ENCODE data around the gene TUBE1. TPM values are rescaled to one million over a fixed set of nuclear protein-coding genes. Genes with fewer than 3 reads are reported as not detected.
A peak's percentile ranks its signal among the peaks of the same experiment; 100 is the strongest.
"Not testable (repeated sequence)": the region's sequence is repeated elsewhere in the genome, so short reads cannot be mapped to it uniquely, and the experiment has no call there.

The TUBE1 gene
- total RNA-seq: 8.5 and 8.7 TPM in 2 replicates

- peak; percentile 97 for DNase-seq (ENCODE audit: low read depth in 2 of 2)
Observed at GRCh38 chr6:112087136-112087911, at the start of gene TUBE1, which contains the start of gene FAM229B. TUBE1 (minus strand) TSS chr6:112087482; CDS start chr6:112087434, 48 bp downstream. FAM229B (plus strand) TSS chr6:112087591; CDS start chr6:112099284, 11,693 bp downstream.

GRCh38 chr6:112130878-112131277 lies 43.6 kb upstream of the TUBE1 start:
- DNase-seq (ENCODE audit: low read depth in 2 of 2): no peak

- no peak for DNase-seq (ENCODE audit: low read depth in 2 of 2)
Observed at GRCh38 chr6:112128208-112128607, 40.9 kb upstream of the TUBE1 start.

- DNase-seq (ENCODE audit: low read depth in 2 of 2): no peak
Observed at GRCh38 chr6:112123982-112124381, 36.7 kb upstream of the TUBE1 start.

- DNase-seq (ENCODE audit: low read depth in 2 of 2): no peak
Observed at GRCh38 chr6:112122756-112123155, 35.5 kb upstream of the TUBE1 start.

GRCh38 chr6:112118034-112118433 lies 30.8 kb upstream of the TUBE1 start:
- no peak for DNase-seq (ENCODE audit: low read depth in 2 of 2)

GRCh38 chr6:112117554-112117953 lies 30.3 kb upstream of the TUBE1 start:
- peak in 1 of 2 donors; percentile 69 for DNase-seq (ENCODE audit: low read depth in 2 of 2)

- no peak for DNase-seq (ENCODE audit: low read depth in 2 of 2)
Observed at GRCh38 chr6:112116221-112116620, 28.9 kb upstream of the TUBE1 start.

- DNase-seq (ENCODE audit: low read depth in 2 of 2): no peak
Observed at GRCh38 chr6:112114577-112115223, 27.4 kb upstream of the TUBE1 start.

GRCh38 chr6:112113918-112114317 lies 26.6 kb upstream of the TUBE1 start:
- DNase-seq (ENCODE audit: low read depth in 2 of 2): peak in 1 of 2 donors; percentile 29

- no peak for DNase-seq (ENCODE audit: low read depth in 2 of 2)
Observed at GRCh38 chr6:112113431-112113830, 26.1 kb upstream of the TUBE1 start.

GRCh38 chr6:112109262-112109661 lies 22.0 kb upstream of the TUBE1 start:
- no peak for DNase-seq (ENCODE audit: low read depth in 2 of 2)

GRCh38 chr6:112106562-112106961 lies 19.3 kb upstream of the TUBE1 start:
- DNase-seq (ENCODE audit: low read depth in 2 of 2): no peak

GRCh38 chr6:112106026-112106425 lies 18.7 kb upstream of the TUBE1 start:
- not testable (repeated sequence) for DNase-seq (ENCODE audit: low read depth in 2 of 2)

- DNase-seq (ENCODE audit: low read depth in 2 of 2): peak in 1 of 2 donors; percentile 28
Observed at GRCh38 chr6:112100561-112100960, 13.3 kb upstream of the TUBE1 start.

GRCh38 chr6:112096901-112097300 lies 9.6 kb upstream of the TUBE1 start:
- DNase-seq (ENCODE audit: low read depth in 2 of 2): peak; percentile 27 to 84

- no peak for DNase-seq (ENCODE audit: low read depth in 2 of 2)
Observed at GRCh38 chr6:112087916-112088315, 634 bp upstream of the TUBE1 start.

- peak; percentile 23 to 66 for DNase-seq (ENCODE audit: low read depth in 2 of 2)
Observed at GRCh38 chr6:112086744-112087135, 542 bp downstream of the TUBE1 start.

- no peak for DNase-seq (ENCODE audit: low read depth in 2 of 2)
Observed at GRCh38 chr6:112085286-112086065, 1.8 kb downstream of the TUBE1 start.

- no peak for DNase-seq (ENCODE audit: low read depth in 2 of 2)
Observed at GRCh38 chr6:112081569-112081968, 5.7 kb downstream of the TUBE1 start.

GRCh38 chr6:112066606-112067005 lies 20.7 kb downstream of the TUBE1 start:
- DNase-seq (ENCODE audit: low read depth in 2 of 2): no peak

- no peak for DNase-seq (ENCODE audit: low read depth in 2 of 2)
Observed at GRCh38 chr6:112065426-112065986, 21.8 kb downstream of the TUBE1 start.
